Fibroblast of villous mesenchyme (primary cell): ENCODE measurements around the gene MGP. TPM values are rescaled to one million over a fixed set of nuclear protein-coding genes. Genes with fewer than 3 reads are reported as not detected.

Source experiments
- DNase-seq: peaks from one replicate; pipeline ENCODE4 v3.0.0-alpha.2; 2010; ENCODE audit warnings: low read depth
- H3K4me3 ChIP-seq: 2 replicates; pipeline ENCODE4 v1.5.1; 2011; ENCODE audit warnings: low read depth, mild to moderate bottlenecking, low read length
- CTCF ChIP-seq: IDR thresholded peaks from 2 replicates; pipeline ENCODE4 v1.5.1; 2012; ENCODE audit warnings: low read depth, mild to moderate bottlenecking, low read length; ENCODE audit not compliant: insufficient read depth
- total RNA-seq: library from RNA; depleted of rRNA; stranded (reverse); fragments of >200 nt; gene quantifications from 2 replicates; pipeline ENCODE4 v1.2.3, GENCODE V29; 2012

MGP gene
- total RNA-seq, 1 donor: 3.5 TPM

- no peak for TF ChIP-seq CTCF
- no peak overlapping the region for H3K4me3 ChIP-seq
- DNase-seq: no peak
Observed at GRCh38 chr12:14928931-14929330, 43.3 kb upstream of the MGP start.

- no peak overlapping the region for H3K4me3 ChIP-seq
- TF ChIP-seq CTCF: no peak
- no peak for DNase-seq
Observed at GRCh38 chr12:14927267-14927666, 41.6 kb upstream of the MGP start.

GRCh38 chr12:14924541-14924940 is 38.9 kb upstream of the MGP start:
- no peak overlapping the region for H3K4me3 ChIP-seq
- TF ChIP-seq CTCF: no peak
- DNase-seq: no peak

- no peak for TF ChIP-seq CTCF
- no peak overlapping the region for H3K4me3 ChIP-seq
- no peak for DNase-seq
Observed at GRCh38 chr12:14923944-14924343, 38.3 kb upstream of the MGP start.

GRCh38 chr12:14921218-14921617 is 35.6 kb upstream of the MGP start:
- TF ChIP-seq CTCF: no peak
- no peak for DNase-seq
- H3K4me3 ChIP-seq: no peak overlapping the region

- H3K4me3 ChIP-seq: no peak overlapping the region
- no peak for TF ChIP-seq CTCF
- DNase-seq: no peak
Observed at GRCh38 chr12:14920475-14921126, 34.9 kb upstream of the MGP start.

GRCh38 chr12:14919455-14919854 is 33.8 kb upstream of the MGP start:
- TF ChIP-seq CTCF: no peak
- no peak for DNase-seq
- H3K4me3 ChIP-seq: no peak overlapping the region
